HTR-8/SVneo (cell line): ENCODE data around the gene TEX22.

ENCODE experiments used
- DNase-seq: peaks from one replicate; pipeline ENCODE4 v3.0.0; 2011; ENCODE audit warnings: low spot score, mixed read lengths; ENCODE audit not compliant: insufficient read length
- FAIRE-seq: peaks from 2 replicates; lab custom pipeline; 2011; peaks lifted over from hg19 to GRCh38; lab: Jason Lieb, UNC

TEX22 gene

GRCh38 chr14:105450864-105451720, 52.8 kb downstream of the TEX22 start:
- FAIRE-seq (no peak), DNase-seq (no peak)

- no peak for DNase-seq
- FAIRE-seq: no peak
These were observed 54.6 kb downstream of the TEX22 start for GRCh38 chr14:105452963-105453362.

- DNase-seq (no peak), FAIRE-seq (no peak)
These were observed 55.5 kb downstream of the TEX22 start for GRCh38 chr14:105453847-105454246.

GRCh38 chr14:105455086-105455640, 56.8 kb downstream of the TEX22 start:
- DNase-seq: no peak
- FAIRE-seq: no peak

- no peak for FAIRE-seq
- DNase-seq: no peak
These were observed 57.7 kb downstream of the TEX22 start for GRCh38 chr14:105455766-105456660.

GRCh38 chr14:105456736-105457617, 58.6 kb downstream of the TEX22 start:
- FAIRE-seq: no peak
- DNase-seq: no peak

GRCh38 chr14:105458010-105458409, 59.7 kb downstream of the TEX22 start:
- DNase-seq: no peak
- FAIRE-seq: no peak

GRCh38 chr14:105458571-105458970, 60.2 kb downstream of the TEX22 start:
- DNase-seq: no peak
- no peak for FAIRE-seq

- FAIRE-seq (no peak), DNase-seq (no peak)
These were observed 61.8 kb downstream of the TEX22 start for GRCh38 chr14:105460116-105460515.

GRCh38 chr14:105460616-105461015, 62.3 kb downstream of the TEX22 start:
- DNase-seq (no peak), FAIRE-seq (no peak)

- no peak for FAIRE-seq
- DNase-seq: no peak
These were observed 63.6 kb downstream of the TEX22 start for GRCh38 chr14:105461903-105462302.
